A549 treated with DMSO at 1 μM for 4 hours (cell line): ENCODE data around the gene SHLD3. TPM values are rescaled to one million over a fixed set of nuclear protein-coding genes. Genes with fewer than 3 reads are reported as not detected.

ENCODE experiments used
- total RNA-seq: library from RNA; stranded (reverse); fragments of 200-300 nt; extraction: Qiagen RNA extraction; gene quantifications from 5 replicates; pipeline ENCODE4 v1.2.3, GENCODE V29; 2022; ENCODE audit warnings: low read depth

The SHLD3 gene, protein sequence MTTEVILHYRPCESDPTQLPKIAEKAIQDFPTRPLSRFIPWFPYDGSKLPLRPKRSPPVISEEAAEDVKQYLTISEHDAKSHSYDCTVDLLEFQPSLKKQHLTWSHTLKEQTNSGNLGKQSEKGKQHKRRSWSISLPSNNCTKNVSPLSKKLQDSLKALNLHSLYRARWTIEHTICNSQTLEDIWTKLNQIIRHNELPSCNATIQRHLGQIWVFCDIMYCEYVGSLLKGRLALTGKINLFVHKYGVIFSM
- total RNA-seq: 2.1 to 3.0 TPM (median 2.4 TPM) in 5 replicates

DNA sequence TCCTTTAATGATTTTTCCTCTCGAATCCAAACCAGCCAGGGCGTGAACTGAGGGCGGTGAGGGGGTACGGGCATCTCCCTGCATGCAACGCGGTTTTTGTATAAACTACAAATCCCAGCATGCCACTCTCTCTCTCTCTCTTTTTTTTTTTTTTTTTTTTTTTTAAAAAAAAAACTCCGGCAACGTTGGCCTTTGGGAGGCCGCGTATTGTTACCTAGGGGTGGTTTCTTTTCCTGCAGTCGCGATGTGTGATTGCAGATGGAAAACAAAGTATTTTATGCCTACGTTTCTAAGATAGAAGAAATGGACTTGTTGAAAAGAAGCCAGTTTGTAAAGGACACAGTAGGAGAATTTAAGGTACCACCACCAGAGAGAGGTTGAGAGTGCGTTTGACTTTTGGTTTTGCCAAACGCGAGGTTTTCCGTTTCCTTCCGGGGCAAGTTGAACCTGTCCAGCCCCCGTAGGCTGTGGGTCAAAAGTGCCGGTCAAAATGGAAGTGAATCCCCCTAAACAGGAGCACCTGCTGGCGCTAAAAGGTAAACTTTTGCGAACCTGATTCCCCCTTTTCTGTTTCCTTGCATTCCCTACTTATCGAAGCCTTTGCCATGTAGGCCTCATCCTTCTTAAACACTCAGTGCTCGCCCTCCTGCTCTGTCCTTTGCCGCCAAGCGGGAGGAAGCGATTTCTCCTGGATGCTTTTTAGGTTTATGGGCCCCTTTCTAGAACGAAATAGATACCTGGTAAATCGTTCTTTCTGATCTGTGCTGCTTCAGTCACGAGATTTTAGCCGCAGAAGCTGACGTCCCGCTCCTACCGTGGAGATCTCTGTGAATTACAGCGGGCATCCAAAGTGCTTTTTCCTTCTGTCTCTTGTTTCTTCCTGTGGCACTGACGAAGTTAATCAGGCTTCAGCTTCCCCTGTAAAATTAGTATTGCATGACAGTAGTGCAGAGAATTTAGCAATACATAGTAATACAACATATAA, at the start of gene SHLD3, which contains the start of gene TRAPPC13:
Gene SHLD3, plus strand, starts transcription at position 457 of the 985 bp plus-strand sequence. CDS start 4,561 bp downstream, outside the sequence.
Gene TRAPPC13, plus strand, starts transcription at position 457 of the 985 bp plus-strand sequence. Its CDS starts 34 bp downstream, at position 491.

DNA sequence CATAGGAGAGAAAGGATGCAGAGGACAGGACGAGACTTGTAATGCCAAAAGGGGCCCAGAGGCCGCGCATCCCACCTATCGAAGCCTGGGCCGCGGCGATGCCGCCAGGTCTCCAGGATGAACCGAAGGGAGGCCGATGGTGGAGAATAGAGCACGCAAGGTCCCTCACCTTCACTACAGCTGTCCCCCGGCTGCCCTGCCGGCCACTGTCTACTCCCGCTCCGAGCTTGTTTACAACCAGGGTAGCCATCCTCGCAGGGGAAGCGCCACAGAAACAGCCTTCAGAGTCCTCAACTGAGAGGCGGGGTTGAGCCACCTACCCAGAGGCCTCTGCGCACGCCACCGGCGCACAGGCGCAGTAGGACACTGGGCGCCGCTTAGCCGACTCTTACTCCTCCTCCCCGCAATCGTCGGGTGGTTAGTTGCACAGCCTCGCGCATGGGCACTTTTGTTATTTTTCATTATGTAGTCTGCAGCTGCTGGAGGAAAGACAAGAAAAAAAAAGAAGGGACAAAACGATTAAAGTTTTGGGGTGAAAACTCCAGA, 729 bp upstream of the SHLD3 start, which contains the start of gene TRIM23:
Gene TRIM23, minus strand, starts transcription at position 309 of the 546 bp plus-strand sequence. Its CDS starts 59 bp downstream, at position 250.

Other genes with a start within 250 kb of the SHLD3 start
- gene ADAMTS6, start 143.1 kb upstream of the SHLD3 start, total RNA-seq: 0.05 to 0.18 TPM (median 0.08 TPM) in 5 replicates
- 24.5 to 36.9 TPM (median 33.5 TPM) in 5 replicates for gene CENPK, start 61.9 kb upstream of the SHLD3 start, total RNA-seq
- 18.7 to 21.2 TPM (median 20.6 TPM) in 5 replicates for gene PPWD1, start 61.7 kb upstream of the SHLD3 start, total RNA-seq
- gene TRIM23, start 694 bp upstream of the SHLD3 start, total RNA-seq: 6.3 to 9.2 TPM (median 7.9 TPM) in 5 replicates
- 12.3 to 15.2 TPM (median 13.6 TPM) in 5 replicates for gene TRAPPC13, start within 50 bp of the SHLD3 start, total RNA-seq
- gene SGTB, start 97.1 kb downstream of the SHLD3 start, total RNA-seq: 6.6 to 11.4 TPM (median 8.8 TPM) in 5 replicates
- 54.2 to 78.1 TPM (median 67.9 TPM) in 5 replicates for gene NLN, start 97.2 kb downstream of the SHLD3 start, total RNA-seq